Smooth muscle cell (in vitro differentiated cells): ENCODE data around the gene HMBS. TPM values are rescaled to one million over a fixed set of nuclear protein-coding genes. Genes with fewer than 3 reads are reported as not detected.

ENCODE experiments used
- DNase-seq: peaks from one replicate; lab custom pipeline; 2025; ENCODE audit not compliant: unreplicated experiment; lab: John Stamatoyannopoulos, UW
- H2AFZ ChIP-seq: fragments of 200-600 bp; sonication (generic); 2 replicates; pipeline ENCODE4 v1.6.0; 2016; ENCODE audit warnings: antibody characterized with exemption, low read depth, mild to moderate bottlenecking
- H3F3A ChIP-seq: fragments of 200-600 bp; sonication (generic); 2 replicates; pipeline ENCODE4 v1.6.0; 2017; ENCODE audit warnings: antibody characterized with exemption, low read depth
- H3K27ac ChIP-seq: fragments of 200-600 bp; sonication (generic); 2 replicates; pipeline ENCODE4 v1.5.1; 2016; ENCODE audit warnings: low read depth, mild to moderate bottlenecking
- H3K27me3 ChIP-seq: fragments of 200-600 bp; sonication (generic); 2 replicates; pipeline ENCODE4 v1.6.1; 2016; ENCODE audit warnings: low read depth, mild to moderate bottlenecking
- H3K36me3 ChIP-seq: fragments of 200-600 bp; sonication (generic); 2 replicates; pipeline ENCODE4 v1.5.1; 2016; ENCODE audit warnings: low read depth
- H3K4me1 ChIP-seq: fragments of 200-600 bp; sonication (generic); 2 replicates; pipeline ENCODE4 v1.5.1; 2016; ENCODE audit warnings: low read depth
- H3K4me2 ChIP-seq: fragments of 200-600 bp; sonication (generic); 2 replicates; pipeline ENCODE4 v1.6.0; 2016; ENCODE audit warnings: mild to moderate bottlenecking
- H3K4me3 ChIP-seq: fragments of 200-600 bp; sonication (generic); 2 replicates; pipeline ENCODE4 v1.5.1; 2016; ENCODE audit warnings: mild to moderate bottlenecking
- H3K79me2 ChIP-seq: fragments of 200-600 bp; sonication (generic); 2 replicates; pipeline ENCODE4 v1.6.0; 2016; ENCODE audit warnings: low read depth, mild to moderate bottlenecking
- H3K9ac ChIP-seq: fragments of 200-600 bp; sonication (generic); 2 replicates; pipeline ENCODE4 v1.6.0; 2016; ENCODE audit warnings: low read depth
- H3K9me3 ChIP-seq: fragments of 200-600 bp; sonication (generic); replicated peaks from 2 replicates; pipeline ENCODE4 v1.5.1; 2016; ENCODE audit warnings: low read depth
- H4K20me1 ChIP-seq: fragments of 200-600 bp; sonication (generic); 2 replicates; pipeline ENCODE4 v1.6.0; 2016; ENCODE audit warnings: low read depth
- CTCF ChIP-seq: fragments of 200-600 bp; sonication (generic); IDR thresholded peaks from 2 replicates; pipeline ENCODE4 v1.5.1; 2017; ENCODE audit warnings: borderline replicate concordance, mild to moderate bottlenecking, antibody characterized with exemption; ENCODE audit not compliant: insufficient read depth, poor library complexity, severe bottlenecking
- WGBS: methylation state at CpG from one replicate; pipeline ENCODE4 v1.1.7; 2016; ENCODE audit warnings: low lambda C conversion rate; 5-methylcytosine and 5-hydroxymethylcytosine counted together
- polyA plus RNA-seq: library from polyadenylated mRNA; unstranded; fragments of >200 nt; fragmentation: Nextera tagmentation; extraction: Ambion mirVana; gene quantifications from 2 replicates; pipeline ENCODE4 v1.2.1, GENCODE V29; 2016
- total RNA-seq: library from RNA; depleted of rRNA; stranded (reverse); fragments of >200 nt; gene quantifications from 2 replicates; pipeline ENCODE4 v1.2.3, GENCODE V29; 2014

Gene HMBS
- total and polyA plus RNA-seq, 2 experiments from 2014 or later = 33.7 to 43.4 TPM

GRCh38 chr11:119078675-119079420, 5.8 kb upstream of the HMBS start:
- WGBS = 96% methylated on average over 19 of the region's 19 CpGs
- Histone ChIP-seq H3F3A (no peaks in the 10 kb centered on the region), H3K36me3 (peaks cover 5% of the 10 kb centered on the region), H4K20me1 (no peaks in the 10 kb centered on the region), H3K27ac (no peak overlapping the region), H3K9me3 (no peaks in the 10 kb centered on the region), H3K79me2 (no peaks in the 10 kb centered on the region), H3K4me1 (no peaks in the 10 kb centered on the region), H3K9ac (no peak overlapping the region), H3K4me2 (no peak overlapping the region), H3K27me3 (no peaks in the 10 kb centered on the region), H3K4me3 (no peak overlapping the region), H2AFZ (no peak overlapping the region)
- no peak for DNase-seq
- no peak for TF ChIP-seq CTCF

GRCh38 chr11:119081682-119082260, 2.9 kb upstream of the HMBS start:
- Histone ChIP-seq H3K36me3 (peaks cover 5% of the 10 kb centered on the region), H3K4me2 (no peak overlapping the region), H3F3A (no peaks in the 10 kb centered on the region), H3K4me3 (no peak overlapping the region), H3K79me2 (peaks cover 9% of the 10 kb centered on the region), H3K27me3 (no peaks in the 10 kb centered on the region), H3K4me1 (peaks cover 10% of the 10 kb centered on the region), H4K20me1 (no peaks in the 10 kb centered on the region), H3K9me3 (no peaks in the 10 kb centered on the region), H2AFZ (no peak overlapping the region), H3K27ac (no peak overlapping the region), H3K9ac (no peak overlapping the region)
- no peak for DNase-seq
- no peak for TF ChIP-seq CTCF
- 88% methylated on average over 7 of the region's 7 CpGs for WGBS

GRCh38 chr11:119085437-119085847, 761 bp downstream of the HMBS start:
- 2% methylated on average over 13 of the region's 13 CpGs for WGBS
- Histone ChIP-seq H3F3A (no peaks in the 10 kb centered on the region), H4K20me1 (no peaks in the 10 kb centered on the region), H2AFZ (peak overlapping the region; percentile 68), H3K27ac (peak overlapping the region; percentile 92), H3K9me3 (no peaks in the 10 kb centered on the region), H3K9ac (peak overlapping the region; percentile 80), H3K36me3 (no peaks in the 10 kb centered on the region), H3K4me1 (peaks cover 10% of the 10 kb centered on the region), H3K79me2 (peaks cover 14% of the 10 kb centered on the region), H3K27me3 (no peaks in the 10 kb centered on the region), H3K4me3 (peak overlapping the region; percentile 93), H3K4me2 (peak overlapping the region; percentile 90)
- DNase-seq = no peak
- no peak for TF ChIP-seq CTCF
